ENCODE results near the gene MYH11.

The MYH11 gene

DNA sequence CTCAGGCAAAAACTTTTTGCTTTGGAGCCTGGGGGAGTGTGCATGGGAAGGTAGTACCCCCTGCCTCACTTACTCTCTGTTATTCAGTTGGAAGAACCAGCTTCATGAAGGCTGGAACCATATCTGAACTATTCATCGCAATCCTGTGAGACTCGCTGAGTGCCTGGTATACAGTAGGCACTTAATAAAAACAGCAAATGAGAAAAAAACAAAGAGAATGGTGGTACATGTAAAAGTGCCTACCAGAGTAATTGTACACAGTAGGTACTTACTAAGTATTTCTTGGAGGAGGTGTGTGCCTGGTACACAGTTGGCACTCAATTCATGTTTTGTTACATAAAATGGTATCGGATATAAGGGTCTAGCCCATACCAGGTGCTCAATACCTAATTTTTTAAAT, 75.2 kb downstream of the MYH11 start:
- Mint-ChIP-seq H3K9me3 (no peaks in the 10 kb centered on the region), H3K36me3 (ENCODE audit: low read depth) (no peaks in the 10 kb centered on the region), H3K27ac (no peak overlapping the region), H3K27me3 (ENCODE audit: low read depth, poor library complexity) (peaks cover 7% of the 10 kb centered on the region), H3K4me1 (no peaks in the 10 kb centered on the region), H3K4me3 (no peak overlapping the region)
- TF ChIP-seq, protein P1, sequence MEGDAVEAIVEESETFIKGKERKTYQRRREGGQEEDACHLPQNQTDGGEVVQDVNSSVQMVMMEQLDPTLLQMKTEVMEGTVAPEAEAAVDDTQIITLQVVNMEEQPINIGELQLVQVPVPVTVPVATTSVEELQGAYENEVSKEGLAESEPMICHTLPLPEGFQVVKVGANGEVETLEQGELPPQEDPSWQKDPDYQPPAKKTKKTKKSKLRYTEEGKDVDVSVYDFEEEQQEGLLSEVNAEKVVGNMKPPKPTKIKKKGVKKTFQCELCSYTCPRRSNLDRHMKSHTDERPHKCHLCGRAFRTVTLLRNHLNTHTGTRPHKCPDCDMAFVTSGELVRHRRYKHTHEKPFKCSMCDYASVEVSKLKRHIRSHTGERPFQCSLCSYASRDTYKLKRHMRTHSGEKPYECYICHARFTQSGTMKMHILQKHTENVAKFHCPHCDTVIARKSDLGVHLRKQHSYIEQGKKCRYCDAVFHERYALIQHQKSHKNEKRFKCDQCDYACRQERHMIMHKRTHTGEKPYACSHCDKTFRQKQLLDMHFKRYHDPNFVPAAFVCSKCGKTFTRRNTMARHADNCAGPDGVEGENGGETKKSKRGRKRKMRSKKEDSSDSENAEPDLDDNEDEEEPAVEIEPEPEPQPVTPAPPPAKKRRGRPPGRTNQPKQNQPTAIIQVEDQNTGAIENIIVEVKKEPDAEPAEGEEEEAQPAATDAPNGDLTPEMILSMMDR (IDR thresholded peaks at IDR 0.05): no peak
- DNase-seq: no peak

DNA sequence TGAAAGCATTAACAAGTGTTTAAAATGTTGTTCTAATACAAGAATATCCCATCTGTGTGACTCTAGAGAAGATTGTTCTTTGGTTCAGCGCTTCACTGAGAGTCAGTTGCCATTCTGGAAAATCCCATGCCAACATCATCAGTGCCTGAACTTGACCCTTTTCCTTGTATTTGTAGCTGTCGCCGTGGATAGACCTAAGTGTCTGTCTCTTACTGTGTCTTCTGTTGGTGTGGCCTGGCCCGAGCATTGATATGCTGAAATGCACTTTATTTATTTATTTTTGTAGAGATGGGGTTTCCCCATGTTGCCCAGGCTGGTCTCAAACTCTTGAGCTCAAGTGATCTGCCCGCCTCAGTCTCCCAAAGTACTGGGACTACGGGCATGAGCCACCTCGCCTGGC, 76.0 kb downstream of the MYH11 start:
- no peaks in the 10 kb centered on the region for H3K4me1 Mint-ChIP-seq
- H3K9me3 Mint-ChIP-seq: no peaks in the 10 kb centered on the region
- H3K27ac Mint-ChIP-seq: no peak overlapping the region
- no peak overlapping the region for H3K4me3 Mint-ChIP-seq
- H3K36me3 Mint-ChIP-seq (ENCODE audit: low read depth): no peaks in the 10 kb centered on the region
- no peak for DNase-seq
- H3K27me3 Mint-ChIP-seq (ENCODE audit: low read depth, poor library complexity): peaks cover 4% of the 10 kb centered on the region
- TF ChIP-seq, protein P1 (IDR thresholded peaks at IDR 0.05): no peak

- no peaks in the 10 kb centered on the region for H3K4me1 Mint-ChIP-seq
- TF ChIP-seq, protein P1 (IDR thresholded peaks at IDR 0.05): no peak
- no peak for DNase-seq
- H3K27ac Mint-ChIP-seq: no peak overlapping the region
- peaks cover 2% of the 10 kb centered on the region for H3K27me3 Mint-ChIP-seq (ENCODE audit: low read depth, poor library complexity)
- no peaks in the 10 kb centered on the region for H3K9me3 Mint-ChIP-seq
- H3K36me3 Mint-ChIP-seq (ENCODE audit: low read depth): no peaks in the 10 kb centered on the region
- no peak overlapping the region for H3K4me3 Mint-ChIP-seq
Observed at GRCh38 chr16:15779664-15780351, 77.0 kb downstream of the MYH11 start.

- Mint-ChIP-seq H3K27ac (no peak overlapping the region), H3K4me3 (no peak overlapping the region), H3K4me1 (no peaks in the 10 kb centered on the region), H3K36me3 (ENCODE audit: low read depth) (no peaks in the 10 kb centered on the region), H3K9me3 (no peaks in the 10 kb centered on the region), H3K27me3 (ENCODE audit: low read depth, poor library complexity) (peaks cover 2% of the 10 kb centered on the region)
- TF ChIP-seq, protein P1 (IDR thresholded peaks at IDR 0.05): no peak
- no peak for DNase-seq
Observed at GRCh38 chr16:15778999-15779614, 77.7 kb downstream of the MYH11 start.

DNA sequence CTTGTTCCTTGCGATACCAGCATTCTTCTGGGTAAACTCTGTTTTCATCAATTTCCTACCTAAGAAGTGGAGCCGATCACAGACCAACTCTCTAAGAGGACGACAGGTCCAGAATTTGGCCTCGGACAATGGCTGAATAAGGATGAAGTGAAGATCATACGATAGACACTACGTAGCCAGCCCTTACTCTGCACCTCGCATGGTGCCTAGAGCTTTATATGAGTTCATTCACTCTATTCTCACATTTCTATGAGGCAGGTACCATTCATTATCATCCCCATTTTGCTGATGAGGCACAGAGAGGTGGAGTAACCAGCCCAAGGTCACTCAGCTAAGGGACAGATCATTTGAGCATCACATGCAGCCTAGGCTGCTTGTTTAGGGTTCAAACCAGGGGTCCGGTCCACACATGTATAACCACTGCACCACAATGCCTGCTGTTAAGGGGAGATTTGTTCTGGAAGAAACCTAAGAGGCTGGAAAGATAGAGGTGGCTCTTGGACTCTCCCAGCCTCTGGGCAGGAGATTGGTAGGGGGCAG, 78.6 kb downstream of the MYH11 start:
- Mint-ChIP-seq H3K4me1 (no peaks in the 10 kb centered on the region), H3K27ac (no peak overlapping the region), H3K9me3 (no peaks in the 10 kb centered on the region), H3K4me3 (no peak overlapping the region), H3K36me3 (ENCODE audit: low read depth) (no peaks in the 10 kb centered on the region), H3K27me3 (ENCODE audit: low read depth, poor library complexity) (no peaks in the 10 kb centered on the region)
- no peak for DNase-seq
- TF ChIP-seq, protein P1 (IDR thresholded peaks at IDR 0.05): no peak

All from nephron progenitor cell (in vitro differentiated cells).